HepG2 (cell line): ENCODE measurements around the gene ELF2. TPM values are rescaled to one million over a fixed set of nuclear protein-coding genes. Genes with fewer than 3 reads are reported as not detected.

Source experiments
- ATAC-seq: fragments of 200-7000 bp; cut with Tn5 transposase; 3 replicates; pipeline ENCODE4 v1.9.1; 2020; ENCODE audit warnings: mild to moderate bottlenecking, moderate library complexity
- BruUV-seq: library from RNA; stranded (reverse); fragments of 400-500 nt; replicated peaks from 2 replicates; lab custom pipeline; 2021; lab: Mats Ljungman, UMichigan
- CTCF ChIA-PET: fragments of 300-600 bp; formaldehyde crosslinking; extraction: SDS; loops from one replicate; lab custom pipeline; 2021; ENCODE audit warnings: low total read pairs, inconsistent platforms, low intra/inter-chr PET ratio; lab: Yijun Ruan, JAX
- POLR2A ChIA-PET: fragments of 350-600 bp; sonication (Branson Sonifier 250); formaldehyde crosslinking; loops from one replicate; lab custom pipeline; 2020; ENCODE audit warnings: antibody characterized with exemption, inconsistent platforms; lab: Yijun Ruan, JAX
- DNase-seq: peaks from one replicate; pipeline ENCODE4 v3.0.0-alpha.2; 2015; ENCODE audit warnings: low spot score
- FAIRE-seq: peaks from 3 replicates; lab custom pipeline; 2011; peaks lifted over from hg19 to GRCh38; lab: Jason Lieb, UNC
- H2AFZ ChIP-seq: one replicate; pipeline ENCODE4 v1.6.1; 2011; ENCODE audit warnings: low read length, inconsistent platforms
- H3K27ac ChIP-seq: fragments of 300-600 bp; 3 replicates; pipeline ENCODE4 v1.8.0; 2011; ENCODE audit warnings: mixed run types, mild to moderate bottlenecking, mixed read lengths, low read length, inconsistent platforms; ENCODE audit not compliant: insufficient read depth; ENCODE audit errors: extremely low read length
- H3K27me3 ChIP-seq, 2 experiments: fragments of 200-600 bp in 1 of 2; 2 replicates in 1 of 2; 3 replicates in 1 of 2; pipeline versions ENCODE4 v1.6.0 to v1.8.0; 2011; ENCODE audit warnings: low read length in 2 of 2, mild to moderate bottlenecking in 2 of 2, moderate library complexity in 2 of 2, inconsistent platforms in 1 of 2; ENCODE audit not compliant: insufficient read depth in 2 of 2, control insufficient read depth in 1 of 2
- H3K36me3 ChIP-seq, 2 experiments: fragments of 200-600 bp in 1 of 2; replicated peaks in 1 of 2; 2 replicates in 1 of 2; 3 replicates in 1 of 2; pipeline versions ENCODE4 v1.5.1 to v1.8.0; 2011; ENCODE audit warnings: low read length in 2 of 2, inconsistent platforms in 1 of 2; ENCODE audit not compliant: insufficient read depth in 2 of 2, control insufficient read depth in 1 of 2
- H3K4me1 ChIP-seq: 2 replicates; pipeline ENCODE4 v1.5.1; 2012; ENCODE audit warnings: low read length, inconsistent platforms; ENCODE audit not compliant: insufficient read depth
- H3K4me2 ChIP-seq: 2 replicates; pipeline ENCODE4 v1.6.0; 2011; ENCODE audit warnings: low read depth, low read length, inconsistent platforms
- H3K4me3 ChIP-seq, 3 experiments: fragments of 200-600 bp in 1 of 3; sonication (generic), shearing (Covaris generic) in 1 of 3; replicated peaks in 1 of 3; 2 replicates each; pipeline ENCODE4 v1.5.1; 2011 to 2016; ENCODE audit warnings: low read length in 3 of 3, inconsistent platforms in 2 of 3, low read depth in 2 of 3, mild to moderate bottlenecking in 2 of 3, control low read depth in 1 of 3, mixed read lengths in 1 of 3; ENCODE audit not compliant: insufficient read depth in 1 of 3
- H3K79me2 ChIP-seq: one replicate; pipeline ENCODE4 v1.6.1; 2011; ENCODE audit warnings: low read length, inconsistent platforms; ENCODE audit not compliant: insufficient read depth
- H3K9ac ChIP-seq: 2 replicates; pipeline ENCODE4 v1.6.0; 2011; ENCODE audit warnings: mild to moderate bottlenecking, low read depth, low read length, inconsistent platforms; ENCODE audit not compliant: insufficient read depth
- H3K9me3 ChIP-seq: 2 replicates; pipeline ENCODE4 v1.5.1; 2012; ENCODE audit warnings: mild to moderate bottlenecking, low read length
- H4K20me1 ChIP-seq: 2 replicates; pipeline ENCODE4 v1.6.0; 2011; ENCODE audit warnings: inconsistent platforms, mild to moderate bottlenecking, low read length, moderate library complexity; ENCODE audit not compliant: insufficient read depth
- CEBPB ChIP-seq: IDR thresholded peaks from 2 replicates; pipeline ENCODE4 v1.6.1; 2011; ENCODE audit warnings: low read depth, low read length, improper control_type of control experiment, borderline replicate concordance
- CEBPG ChIP-seq: IDR thresholded peaks from 2 replicates; pipeline ENCODE4 v1.6.1; 2016
- KLF16 ChIP-seq, 2 experiments: sonication (generic) in 1 of 2; formaldehyde crosslinking in 1 of 2; IDR thresholded peaks; 2 replicates each; pipeline versions ENCODE4 v1.6.1 to v1.8.0; 2016 to 2023; ENCODE audit warnings: missing genetic modification reagents in 2 of 2, missing compliant biosample characterization in 1 of 2
- MTF2 ChIP-seq: sonication (generic); formaldehyde crosslinking; IDR thresholded peaks from 2 replicates; pipeline ENCODE4 v1.5.0; 2020; ENCODE audit warnings: missing genetic modification reagents, borderline replicate concordance
- NFKBIZ ChIP-seq: IDR thresholded peaks from 2 replicates; pipeline ENCODE4 v1.6.1; 2018; ENCODE audit warnings: missing genetic modification reagents, missing compliant biosample characterization
- ONECUT2 ChIP-seq: sonication (generic); formaldehyde crosslinking; IDR thresholded peaks from 2 replicates; pipeline ENCODE4 v1.4.0; 2020; ENCODE audit warnings: missing genetic modification reagents
- RFX5 ChIP-seq: IDR thresholded peaks from 2 replicates; pipeline ENCODE4 v1.6.1; 2011; ENCODE audit warnings: low read depth, low read length, improper control_type of control experiment
- ZFY ChIP-seq: sonication (generic); formaldehyde crosslinking; IDR thresholded peaks from 2 replicates; pipeline ENCODE4 v1.4.0; 2020; ENCODE audit warnings: missing genetic modification reagents
- WGBS: methylation state at CpG from one replicate; pipeline ENCODE4 v1.1.6; 2017; ENCODE audit warnings: low lambda C conversion rate; 5-methylcytosine and 5-hydroxymethylcytosine counted together
- in situ Hi-C: cut with HindIII; loops from 2 replicates; pipeline ENCODE4 v1.10.0; 2017; ENCODE audit warnings: low pct_unique_long_range_greater_than_20kb; ENCODE audit not compliant: extremely low pct_ligation_motif_present
- intact Hi-C: fragments of 100-400 bp; cut with micrococcal nuclease; formaldehyde crosslinking; loops from one replicate; pipeline ENCODE4 v1.10.0; 2022; ENCODE audit not compliant: unreplicated experiment
- polyA plus RNA-seq, 8 experiments: library from polyadenylated mRNA; depleted of rRNA in 3 of 8; stranded (reverse) in 7 of 8; unstranded in 1 of 8; fragments of >200 nt; fragmentation: Illumina TruSeq in 4 of 8; extraction: Trizol in 4 of 8; gene quantifications; 2 replicates each; pipeline versions ENCODE4 v1.2.1 to v1.2.3, GENCODE V29; 2011 to 2016; ENCODE audit warnings: low read depth in 4 of 8, missing spikeins in 1 of 8, mixed read lengths in 1 of 8; ENCODE audit not compliant: insufficient read depth in 1 of 8
- total RNA-seq, 5 experiments: library from RNA; depleted of rRNA; stranded (reverse); fragments of >200 nt; fragmentation: Illumina TruSeq; extraction: Trizol; gene quantifications; 2 replicates each; pipeline ENCODE4 v1.2.3, GENCODE V29; 2016; ENCODE audit warnings: low read depth in 1 of 5
- TF ChIP-seq, protein P1 (sequence below): sonication (generic); formaldehyde crosslinking; IDR thresholded peaks from 2 replicates; pipeline ENCODE4 v1.4.0; 2020; ENCODE audit warnings: missing genetic modification reagents, borderline replicate concordance

The ELF2 gene
- total and polyA plus RNA-seq, 2 of the 13 experiments (the other 11 are each of a cell fraction or from before 2014, with no cell fraction given): 28.6 to 35.4 TPM

DNA sequence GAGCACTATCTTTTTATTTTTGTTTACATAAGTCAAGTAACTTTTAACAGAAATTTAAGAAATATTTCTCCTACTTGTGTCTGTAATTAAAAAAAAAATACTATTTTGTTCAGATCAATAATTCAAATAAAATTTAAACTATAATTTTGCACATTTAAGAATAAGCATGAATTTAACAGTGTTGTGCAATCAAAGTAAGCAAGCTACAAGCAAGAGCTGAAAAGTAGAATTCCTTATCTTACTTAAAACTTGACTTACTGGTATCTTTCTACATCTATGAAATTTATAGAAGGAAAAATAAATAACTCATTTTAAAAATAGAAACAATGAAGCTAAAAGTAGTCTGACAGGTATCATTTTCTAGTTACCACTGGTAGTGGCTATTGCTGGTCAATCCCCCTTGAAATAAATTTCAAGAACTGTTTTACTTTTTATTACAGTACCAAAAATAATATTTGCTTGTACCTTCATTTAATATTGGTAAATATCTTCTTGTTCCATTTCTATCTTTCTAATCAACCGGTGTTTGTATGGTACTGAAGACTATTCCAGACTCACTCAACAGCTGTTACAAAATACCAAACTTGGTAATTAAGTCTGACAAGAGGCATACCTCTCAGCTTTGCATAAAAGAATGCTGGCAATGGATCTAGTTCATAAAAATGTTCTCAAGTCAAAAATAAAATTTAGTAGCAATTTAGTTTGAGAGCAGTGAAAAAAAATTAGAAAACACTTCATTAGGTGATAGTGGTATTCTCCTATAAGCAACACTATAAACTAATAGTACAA is 99.3 kb downstream of the ELF2 start:
- no peak for FAIRE-seq

More for the DNA sequence above, 99.3 kb downstream of the ELF2 start:
- H3K9ac ChIP-seq: no peak overlapping the region
- H3K79me2 ChIP-seq: peaks cover 85% of the 10 kb centered on the region
- BruUV-seq: no TSS peak
- in situ Hi-C loops (no loop called here), intact Hi-C loops (no loop called here)
- H3K27me3 ChIP-seq: no peaks in the 10 kb centered on the region; a peak in 1 of 5 replicates
- H3K4me2 ChIP-seq: no peak overlapping the region
- H3K4me1 ChIP-seq: peaks cover 38% of the 10 kb centered on the region
- 85% methylated on average over 1 of the region's 1 CpG for WGBS
- H2AFZ ChIP-seq: no peak overlapping the region
- peaks cover 48% of the 10 kb centered on the region for H4K20me1 ChIP-seq
- no peak for ATAC-seq
- no peak for DNase-seq
- no peaks in the 10 kb centered on the region for H3K9me3 ChIP-seq
- H3K36me3 ChIP-seq: peaks cover 2 to 9% of the 10 kb centered on the region in 2 experiments; a peak in 1 of 5 replicates
- H3K4me3 ChIP-seq: no peak overlapping the region
- TF ChIP-seq CEBPB (peak; percentile 62; the same call in 1 of the 2 replicates), MTF2 (CRISPR knock-in tag) (no peak), ONECUT2 (no peak), CEBPG (0 out of 2 replicates have a peak, but pooled peaks have one; percentile 7), RFX5 (no peak), NFKBIZ (CRISPR knock-in tag) (no peak), ZFY (CRISPR knock-in tag) (no peak), KLF16 (CRISPR knock-in tag; IDR thresholded peaks at IDR 0.05) (no peak)
- TF ChIP-seq, protein P1, sequence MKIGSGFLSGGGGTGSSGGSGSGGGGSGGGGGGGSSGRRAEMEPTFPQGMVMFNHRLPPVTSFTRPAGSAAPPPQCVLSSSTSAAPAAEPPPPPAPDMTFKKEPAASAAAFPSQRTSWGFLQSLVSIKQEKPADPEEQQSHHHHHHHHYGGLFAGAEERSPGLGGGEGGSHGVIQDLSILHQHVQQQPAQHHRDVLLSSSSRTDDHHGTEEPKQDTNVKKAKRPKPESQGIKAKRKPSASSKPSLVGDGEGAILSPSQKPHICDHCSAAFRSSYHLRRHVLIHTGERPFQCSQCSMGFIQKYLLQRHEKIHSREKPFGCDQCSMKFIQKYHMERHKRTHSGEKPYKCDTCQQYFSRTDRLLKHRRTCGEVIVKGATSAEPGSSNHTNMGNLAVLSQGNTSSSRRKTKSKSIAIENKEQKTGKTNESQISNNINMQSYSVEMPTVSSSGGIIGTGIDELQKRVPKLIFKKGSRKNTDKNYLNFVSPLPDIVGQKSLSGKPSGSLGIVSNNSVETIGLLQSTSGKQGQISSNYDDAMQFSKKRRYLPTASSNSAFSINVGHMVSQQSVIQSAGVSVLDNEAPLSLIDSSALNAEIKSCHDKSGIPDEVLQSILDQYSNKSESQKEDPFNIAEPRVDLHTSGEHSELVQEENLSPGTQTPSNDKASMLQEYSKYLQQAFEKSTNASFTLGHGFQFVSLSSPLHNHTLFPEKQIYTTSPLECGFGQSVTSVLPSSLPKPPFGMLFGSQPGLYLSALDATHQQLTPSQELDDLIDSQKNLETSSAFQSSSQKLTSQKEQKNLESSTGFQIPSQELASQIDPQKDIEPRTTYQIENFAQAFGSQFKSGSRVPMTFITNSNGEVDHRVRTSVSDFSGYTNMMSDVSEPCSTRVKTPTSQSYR (CRISPR knock-in tag): no peak
- H3K27ac ChIP-seq: no peak overlapping the region
- ChIA-PET CTCF (no interaction called here), POLR2A (no interaction called here)
